Duodenal mucosa (tissue), 2 donors: ENCODE measurements around the gene SPTBN5.

Experiments
- H3K27ac ChIP-seq: one replicate; pipeline ENCODE4 v1.7.0; 2013; ENCODE audit warnings: low read depth, low read length
- H3K27me3 ChIP-seq, 2 donors: one replicate each; pipeline ENCODE4 v1.7.0; 2013; ENCODE audit warnings: low read length in 2 of 2, control low read depth in 1 of 2; ENCODE audit not compliant: insufficient read depth in 2 of 2, control insufficient read depth in 1 of 2
- H3K36me3 ChIP-seq, 2 donors: one replicate each; pipeline ENCODE4 v1.7.0; 2013; ENCODE audit warnings: low read length in 2 of 2, control low read depth in 1 of 2; ENCODE audit not compliant: insufficient read depth in 2 of 2, control insufficient read depth in 1 of 2
- H3K4me1 ChIP-seq, 2 donors: one replicate each; pipeline ENCODE4 v1.7.0; 2013; ENCODE audit warnings: low read length in 2 of 2, control low read depth in 1 of 2; ENCODE audit not compliant: insufficient read depth in 2 of 2, control insufficient read depth in 1 of 2
- H3K4me3 ChIP-seq, 2 donors: one replicate each; pipeline ENCODE4 v1.7.0; 2013; ENCODE audit warnings: low read length in 2 of 2, low read depth in 1 of 2
- H3K9ac ChIP-seq, 2 donors: one replicate each; pipeline ENCODE4 v1.7.0; 2013; ENCODE audit warnings: low read length in 2 of 2, low read depth in 1 of 2
- H3K9me3 ChIP-seq, 2 donors: one replicate each; pipeline ENCODE4 v1.7.0; 2013; ENCODE audit warnings: low read length in 2 of 2, control low read depth in 1 of 2; ENCODE audit not compliant: control insufficient read depth in 1 of 2

SPTBN5 gene

DNA sequence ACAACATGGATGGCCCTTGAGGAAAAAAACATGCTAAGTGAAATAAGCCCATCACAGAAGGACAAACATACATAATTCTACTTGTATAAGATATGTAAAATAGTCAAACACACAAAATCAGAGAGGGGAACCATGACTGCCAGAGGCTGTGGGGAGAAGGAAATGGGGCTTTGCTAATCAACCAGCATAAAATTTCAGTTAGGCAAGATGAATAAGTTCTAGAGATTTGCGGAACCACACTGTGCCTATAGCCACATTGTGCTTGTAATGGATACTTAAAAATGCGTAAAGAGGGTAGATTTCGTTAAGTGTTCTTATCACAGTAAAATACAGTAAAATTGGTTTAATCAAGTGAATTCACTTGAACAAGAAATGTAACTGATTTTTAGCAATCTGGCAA, 33.7 kb upstream of the SPTBN5 start:
- no peak overlapping the region for H3K9ac ChIP-seq
- H3K27me3 ChIP-seq, result no peaks in the 10 kb centered on the region
- no peaks in the 10 kb centered on the region for H3K9me3 ChIP-seq
- H3K36me3 ChIP-seq, result no peaks in the 10 kb centered on the region
- H3K4me1 ChIP-seq, result peaks cover 19 to 45% of the 10 kb centered on the region in 2 donors
- no peak overlapping the region for H3K27ac ChIP-seq
- no peak overlapping the region for H3K4me3 ChIP-seq

DNA sequence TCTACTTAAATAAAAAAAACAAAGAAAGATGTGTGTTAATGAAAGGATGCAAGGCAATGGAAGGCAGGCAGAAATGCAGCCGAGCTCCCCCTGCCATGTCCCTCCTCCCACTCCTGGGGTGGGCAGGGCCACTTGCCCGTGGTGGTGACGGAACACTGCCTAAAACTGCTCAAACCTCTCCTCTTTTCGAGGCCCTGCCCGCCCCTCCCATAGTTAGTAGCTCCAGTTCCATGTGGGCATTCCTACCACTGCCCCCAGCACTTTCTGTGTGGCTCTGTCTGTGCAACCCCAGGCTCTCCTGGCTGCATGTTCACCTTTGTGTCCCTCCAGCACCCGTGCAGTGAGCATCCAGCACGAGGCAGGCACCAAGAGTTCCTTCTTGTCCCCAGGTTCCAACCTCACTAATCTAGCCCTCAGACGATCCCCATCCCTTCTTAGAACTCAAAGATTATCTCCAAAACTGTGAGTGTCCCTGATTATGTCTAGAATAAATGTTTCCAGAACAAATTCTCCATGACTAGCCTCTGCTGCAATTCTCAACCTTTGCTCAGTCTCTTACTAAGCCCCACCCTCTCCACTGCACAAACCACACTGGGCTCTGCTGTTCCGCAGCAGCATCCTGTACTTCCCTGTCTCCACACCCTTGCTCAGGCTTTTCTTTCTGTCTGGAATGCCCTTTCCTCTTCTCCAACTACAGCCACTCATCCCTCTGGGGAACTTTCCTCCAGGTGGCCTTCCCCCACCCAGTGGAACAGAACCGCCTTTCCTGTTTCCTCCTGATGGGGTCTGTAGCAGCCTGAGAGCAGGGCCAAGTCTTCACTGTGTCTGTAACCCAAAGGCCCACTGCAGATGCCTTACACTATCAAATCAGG, 32.6 kb upstream of the SPTBN5 start:
- Histone ChIP-seq H3K4me1 (peaks cover 19 to 45% of the 10 kb centered on the region in 2 donors), H3K27me3 (no peaks in the 10 kb centered on the region), H3K9ac (no peak overlapping the region)

DNA sequence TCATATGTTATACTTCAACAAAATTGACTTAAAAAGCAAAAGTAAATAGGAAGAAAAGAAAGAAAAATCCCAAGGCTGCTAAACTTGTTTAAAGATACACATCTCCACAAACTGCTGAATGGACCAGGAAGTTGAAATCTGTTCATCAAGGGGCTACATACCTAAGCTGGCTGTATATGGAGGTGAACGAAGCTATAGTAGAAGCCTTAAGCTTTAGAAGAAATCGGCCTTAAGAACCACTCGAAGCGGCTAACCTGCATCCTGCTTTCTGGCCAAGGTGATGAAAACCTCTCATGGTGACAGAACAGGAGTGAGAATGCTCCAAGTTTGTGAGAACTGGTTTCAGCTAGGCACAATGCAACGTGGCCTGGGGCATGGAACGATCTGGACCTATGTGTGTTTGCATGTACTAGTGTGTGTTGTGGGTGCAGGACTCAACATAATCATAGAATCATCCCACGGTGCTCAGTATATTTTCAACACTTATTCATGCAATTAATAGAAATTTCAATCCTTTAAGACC, 31.3 kb upstream of the SPTBN5 start:
- Histone ChIP-seq H3K4me1 (peaks cover 23 to 45% of the 10 kb centered on the region in 2 donors), H3K27me3 (no peaks in the 10 kb centered on the region), H3K4me3 (no peak overlapping the region), H3K9ac (no peak overlapping the region), H3K9me3 (no peaks in the 10 kb centered on the region), H3K36me3 (no peaks in the 10 kb centered on the region), H3K27ac (no peak overlapping the region)

More for the DNA sequence above, 32.6 kb upstream of the SPTBN5 start:
- Histone ChIP-seq H3K36me3 (no peaks in the 10 kb centered on the region), H3K4me3 (no peak overlapping the region), H3K27ac (peak overlapping the region; percentile 17), H3K9me3 (no peaks in the 10 kb centered on the region)

DNA sequence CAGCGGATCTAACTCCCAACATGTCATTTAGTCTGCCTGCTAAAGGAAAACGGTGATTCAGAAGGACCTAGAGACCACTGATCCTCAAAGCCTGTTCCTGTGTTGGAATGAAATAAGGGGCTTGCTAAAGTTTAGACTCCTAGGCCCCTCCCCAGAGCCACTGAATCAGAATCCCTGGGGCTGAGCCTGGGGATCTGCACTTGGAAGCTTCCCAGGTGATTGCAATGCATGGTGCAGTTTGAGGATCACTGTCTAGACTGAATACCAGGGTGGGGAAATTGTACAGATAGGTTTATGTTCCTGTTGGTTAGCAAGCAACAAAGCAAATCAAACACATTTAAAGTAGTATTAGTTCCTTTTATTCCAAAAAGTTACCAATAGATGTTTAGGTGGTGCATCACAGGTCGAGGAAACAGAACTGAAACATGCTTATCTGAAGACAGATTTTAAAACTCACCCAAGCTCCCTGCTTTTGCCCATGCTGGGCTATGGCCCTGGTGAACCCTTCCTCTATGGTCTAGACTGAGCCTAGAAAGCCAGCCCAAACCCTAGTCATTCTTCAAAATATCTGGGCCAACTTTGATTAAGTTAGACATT, 29.6 kb upstream of the SPTBN5 start:
- H3K4me1 ChIP-seq, result peaks cover 21 to 42% of the 10 kb centered on the region in 2 donors
- no peak overlapping the region for H3K27ac ChIP-seq
- H3K9ac ChIP-seq, result no peak overlapping the region
- no peaks in the 10 kb centered on the region for H3K27me3 ChIP-seq
- no peaks in the 10 kb centered on the region for H3K9me3 ChIP-seq
- no peak overlapping the region for H3K4me3 ChIP-seq
- peaks cover 4 to 10% of the 10 kb centered on the region in 2 donors for H3K36me3 ChIP-seq

DNA sequence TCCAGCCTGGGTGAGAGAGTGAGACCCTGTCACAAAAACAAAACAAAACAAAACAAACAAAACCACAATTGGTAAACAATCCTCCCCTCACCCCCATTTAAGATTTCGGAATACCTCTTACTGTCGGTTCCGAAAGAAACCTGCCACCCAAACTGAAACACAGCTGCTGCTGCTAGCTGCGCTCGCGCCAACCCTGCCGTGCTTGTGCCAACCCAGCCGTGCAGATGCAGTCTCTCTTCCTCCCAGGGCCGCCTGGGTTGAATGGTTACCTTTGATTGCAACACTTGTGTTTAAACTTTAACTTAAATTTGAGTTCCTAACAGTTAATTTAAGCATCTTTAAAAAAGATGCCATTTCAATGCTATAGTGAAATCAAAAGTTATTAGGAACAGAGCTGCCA, 28.5 kb upstream of the SPTBN5 start:
- H3K4me1 ChIP-seq, result peaks cover 29 to 44% of the 10 kb centered on the region in 2 donors
- H3K27ac ChIP-seq, result no peak overlapping the region
- no peak overlapping the region for H3K9ac ChIP-seq
- H3K36me3 ChIP-seq, result peaks cover 4 to 16% of the 10 kb centered on the region in 2 donors
- no peak overlapping the region for H3K4me3 ChIP-seq
- H3K9me3 ChIP-seq, result no peaks in the 10 kb centered on the region
- H3K27me3 ChIP-seq, result no peaks in the 10 kb centered on the region

DNA sequence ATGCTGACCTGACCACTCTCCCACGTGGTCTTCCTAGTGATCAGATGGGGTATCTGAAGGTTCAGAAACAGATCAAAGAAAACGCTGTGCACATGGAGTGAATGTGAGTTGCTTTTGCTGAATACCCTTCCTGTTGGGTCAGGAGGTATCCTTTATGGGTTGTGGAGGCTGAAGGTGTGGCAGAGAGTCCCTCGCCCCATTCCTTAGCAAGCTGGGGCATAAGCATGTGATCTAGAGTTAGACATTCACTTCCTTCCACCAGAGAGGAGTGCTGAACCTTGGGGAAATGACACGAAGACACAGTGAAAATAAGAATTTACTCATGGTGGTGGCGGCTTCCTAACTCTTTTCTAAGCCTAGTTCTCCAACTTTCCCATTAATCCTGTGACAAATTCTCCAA, 27.8 kb upstream of the SPTBN5 start:
- Histone ChIP-seq H3K9ac (no peak overlapping the region), H3K36me3 (peaks cover 4 to 16% of the 10 kb centered on the region in 2 donors), H3K27ac (no peak overlapping the region), H3K4me3 (no peak overlapping the region), H3K4me1 (peaks cover 26 to 38% of the 10 kb centered on the region in 2 donors), H3K9me3 (no peaks in the 10 kb centered on the region), H3K27me3 (no peaks in the 10 kb centered on the region)

DNA sequence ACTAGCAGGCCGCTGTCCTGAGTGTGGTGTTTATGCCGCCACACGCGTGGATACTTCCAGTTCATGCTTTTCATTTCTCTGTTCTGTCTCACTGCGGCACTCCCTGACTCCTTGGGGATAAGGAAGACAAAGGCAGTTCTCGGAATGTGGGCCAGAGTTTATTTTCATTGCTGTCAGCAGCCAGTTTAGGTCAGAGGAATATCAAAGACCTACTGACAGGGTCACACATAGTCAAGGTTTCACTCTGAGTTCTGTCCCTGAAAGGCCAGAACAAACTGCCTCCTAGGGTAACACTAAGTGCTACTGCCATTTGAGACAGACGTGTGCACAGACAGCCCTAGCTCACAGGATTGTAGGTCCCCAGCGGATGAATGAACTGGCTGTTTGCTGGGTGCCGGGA, 27.3 kb upstream of the SPTBN5 start:
- Histone ChIP-seq H3K4me3 (no peak overlapping the region), H3K27ac (no peak overlapping the region), H3K4me1 (peaks cover 22 to 33% of the 10 kb centered on the region in 2 donors), H3K9me3 (no peaks in the 10 kb centered on the region), H3K9ac (no peak overlapping the region), H3K36me3 (peaks cover 4 to 16% of the 10 kb centered on the region in 2 donors), H3K27me3 (no peaks in the 10 kb centered on the region)

DNA sequence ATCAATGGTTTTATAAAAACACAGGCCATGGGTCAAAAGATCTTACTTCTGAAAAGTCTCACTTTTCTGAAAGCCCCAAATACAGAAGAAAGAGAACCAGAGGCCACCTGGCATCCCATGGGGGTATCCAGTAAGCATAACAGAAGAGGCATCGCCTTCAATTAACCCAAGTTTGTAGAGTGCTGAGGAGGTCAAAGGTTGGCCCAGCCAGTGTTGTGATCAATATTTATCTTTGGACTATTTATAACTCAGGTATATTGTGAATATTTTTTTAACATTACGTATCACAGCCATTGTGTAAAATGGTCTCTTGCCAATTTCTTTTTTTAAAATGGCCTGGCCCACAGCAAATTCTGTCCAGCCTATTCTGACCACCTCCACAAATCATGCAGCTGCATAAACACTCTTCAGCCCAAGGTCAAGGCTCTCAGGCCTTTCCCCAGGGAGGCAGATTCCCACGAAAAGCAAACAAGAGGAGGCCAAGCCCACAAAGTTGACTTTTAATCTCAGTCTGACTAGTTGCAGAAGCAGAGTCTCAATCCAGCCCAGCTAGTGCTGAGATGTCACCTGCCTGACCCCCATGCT, 26.2 kb upstream of the SPTBN5 start:
- peaks cover 20 to 30% of the 10 kb centered on the region in 2 donors for H3K4me1 ChIP-seq
- no peak overlapping the region for H3K27ac ChIP-seq
- H3K36me3 ChIP-seq, result peaks cover 4 to 16% of the 10 kb centered on the region in 2 donors

DNA sequence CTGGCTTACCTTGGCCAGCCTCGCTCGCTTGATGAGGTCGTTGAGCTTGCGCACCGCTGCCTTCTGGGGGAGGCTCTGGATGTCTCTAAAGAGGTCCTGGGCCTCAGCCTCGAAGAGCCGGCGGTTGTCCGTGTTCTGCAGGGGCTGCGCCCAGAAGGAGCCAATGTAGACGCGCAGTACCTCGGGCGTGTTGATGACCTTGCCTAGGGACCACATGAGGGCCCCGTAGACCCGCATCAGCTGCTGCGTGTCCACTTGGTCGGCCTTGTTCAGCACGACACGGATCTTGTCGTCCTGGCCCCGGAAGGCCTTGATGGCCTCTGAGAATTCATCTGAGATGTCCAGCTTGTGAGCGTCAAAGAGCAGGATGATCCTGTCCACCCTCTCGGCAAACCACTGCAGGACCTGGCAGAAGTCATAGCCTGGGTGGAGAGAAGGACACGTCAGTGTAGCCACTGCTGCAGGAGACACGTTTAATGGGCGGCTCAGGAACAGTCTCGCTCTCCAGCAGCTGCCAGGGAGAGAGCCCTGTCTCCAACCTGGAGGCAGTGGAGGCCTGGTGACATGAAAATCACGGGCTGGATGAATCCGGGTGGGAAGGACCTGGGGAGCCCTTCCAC, 25.5 kb upstream of the SPTBN5 start:
- peaks cover 4 to 16% of the 10 kb centered on the region in 2 donors for H3K36me3 ChIP-seq
- H3K27ac ChIP-seq, result no peak overlapping the region
- H3K9ac ChIP-seq, result no peak overlapping the region
- no peak overlapping the region for H3K4me3 ChIP-seq
- H3K9me3 ChIP-seq, result no peaks in the 10 kb centered on the region
- peaks cover 20 to 30% of the 10 kb centered on the region in 2 donors for H3K4me1 ChIP-seq
- no peaks in the 10 kb centered on the region for H3K27me3 ChIP-seq

More for the DNA sequence above, 26.2 kb upstream of the SPTBN5 start:
- H3K4me3 ChIP-seq, result no peak overlapping the region
- no peaks in the 10 kb centered on the region for H3K9me3 ChIP-seq
- H3K27me3 ChIP-seq, result no peaks in the 10 kb centered on the region
- no peak overlapping the region for H3K9ac ChIP-seq
